K562 (cell line): ENCODE measurements around the gene LIPF. TPM values are rescaled to one million over a fixed set of nuclear protein-coding genes. Genes with fewer than 3 reads are reported as not detected.

ENCODE experiments used
- ATAC-seq: fragments of 200-7000 bp; cut with Tn5 transposase; 3 replicates; pipeline ENCODE4 v1.9.1; 2020; ENCODE audit warnings: moderate library complexity
- BruUV-seq: library from RNA; stranded (reverse); fragments of 400-500 nt; replicated peaks from 2 replicates; lab custom pipeline; 2021; lab: Mats Ljungman, UMichigan
- CTCF ChIA-PET: fragments of 300-600 bp; formaldehyde crosslinking; extraction: SDS; loops from one replicate; lab custom pipeline; 2021; ENCODE audit warnings: low intra/inter-chr PET ratio; lab: Yijun Ruan, JAX
- POLR2A ChIA-PET: fragments of 300-600, 350-650 bp; sonication (Branson Sonifier 250); formaldehyde crosslinking; extraction: SDS; loops from one replicate; lab custom pipeline; 2021; ENCODE audit warnings: antibody characterized with exemption, inconsistent platforms; lab: Yijun Ruan, JAX
- DNase-seq, 4 experiments: peaks; one replicate each; pipeline versions ENCODE4 v3.0.0 to v3.0.0-alpha.2; 2011 to 2018; ENCODE audit warnings: low spot score in 3 of 4, mixed read lengths in 3 of 4; ENCODE audit errors: extremely low read depth in 1 of 4
- FAIRE-seq: peaks from 2 replicates; lab custom pipeline; 2011; peaks lifted over from hg19 to GRCh38; lab: Jason Lieb, UNC
- H2AFZ ChIP-seq: 2 replicates; pipeline ENCODE4 v1.6.0; 2011; ENCODE audit warnings: low read depth, low read length, control low read depth, inconsistent platforms
- H3K27ac ChIP-seq: fragments of 200-600 bp; 3 replicates; pipeline ENCODE4 v1.8.0; 2011; ENCODE audit warnings: low read depth, mild to moderate bottlenecking, control low read depth, inconsistent platforms, low read length, moderate library complexity, mixed read lengths; ENCODE audit errors: extremely low read depth
- H3K27me3 ChIP-seq, 2 experiments: fragments of 300-600 bp in 1 of 2; 2 replicates in 1 of 2; 3 replicates in 1 of 2; pipeline versions ENCODE4 v1.6.0 to v1.8.0; 2011; ENCODE audit warnings: inconsistent platforms in 2 of 2, low read length in 2 of 2, mild to moderate bottlenecking in 1 of 2, mixed read lengths in 1 of 2, moderate library complexity in 1 of 2; ENCODE audit not compliant: control insufficient read depth in 2 of 2, insufficient read depth in 2 of 2
- H3K36me3 ChIP-seq: fragments of 300-600 bp; 3 replicates; pipeline ENCODE4 v1.8.0; 2011; ENCODE audit warnings: mild to moderate bottlenecking, low read length, inconsistent platforms; ENCODE audit not compliant: control insufficient read depth, insufficient read depth
- H3K4me1 ChIP-seq, 2 experiments: fragments of 200-600 bp in 1 of 2; replicated peaks in 1 of 2; 2 replicates in 1 of 2; 3 replicates in 1 of 2; pipeline versions ENCODE4 v1.5.1 to v1.8.0; 2011; ENCODE audit warnings: inconsistent platforms in 2 of 2, low read length in 2 of 2, mild to moderate bottlenecking in 1 of 2, mixed read lengths in 1 of 2, moderate library complexity in 1 of 2; ENCODE audit not compliant: control insufficient read depth in 2 of 2, insufficient read depth in 2 of 2
- H3K4me2 ChIP-seq: 2 replicates; pipeline ENCODE4 v1.6.1; 2011; ENCODE audit warnings: low read length, control low read depth, inconsistent platforms, mixed read lengths; ENCODE audit not compliant: insufficient read depth
- H3K4me3 ChIP-seq: fragments of 200-600 bp; sonication (generic), shearing (Covaris generic); 2 replicates; pipeline ENCODE4 v1.5.1; 2016; ENCODE audit warnings: control low read depth, inconsistent platforms
- H3K79me2 ChIP-seq: fragments of 200-600 bp; 3 replicates; pipeline ENCODE4 v1.8.0; 2011; ENCODE audit warnings: low read length, inconsistent platforms; ENCODE audit not compliant: control insufficient read depth, insufficient read depth
- H3K9ac ChIP-seq, 2 experiments: 2 replicates each; pipeline versions ENCODE4 v1.6.0 to v1.6.1; 2011; ENCODE audit warnings: low read depth in 2 of 2, low read length in 2 of 2, control low read depth in 1 of 2, inconsistent platforms in 1 of 2, mild to moderate bottlenecking in 1 of 2, mixed read lengths in 1 of 2; ENCODE audit not compliant: insufficient read depth in 1 of 2
- H3K9me1 ChIP-seq: one replicate; pipeline ENCODE4 v1.6.0; 2011; ENCODE audit warnings: inconsistent platforms, mild to moderate bottlenecking, low read length, moderate library complexity; ENCODE audit not compliant: control insufficient read depth, insufficient read depth
- H3K9me3 ChIP-seq: replicated peaks from 2 replicates; pipeline ENCODE4 v1.5.1; 2011; ENCODE audit warnings: low read depth, low read length, inconsistent platforms; ENCODE audit not compliant: control insufficient read depth, insufficient read depth
- H4K20me1 ChIP-seq: replicated peaks from 2 replicates; pipeline ENCODE4 v1.6.1; 2011; ENCODE audit warnings: low read length, inconsistent platforms, mixed read lengths; ENCODE audit not compliant: control insufficient read depth, insufficient read depth
- MAFF ChIP-seq: IDR thresholded peaks from 2 replicates; pipeline ENCODE4 v1.6.1; 2012; ENCODE audit warnings: low read length, improper control_type of control experiment
- SMARCC2 ChIP-seq: fragments of 450-650 bp; IDR thresholded peaks from 2 replicates; pipeline ENCODE4 v1.6.1; 2017; ENCODE audit warnings: antibody characterized with exemption, moderate library complexity, mild to moderate bottlenecking, low read depth
- TAF9B ChIP-seq: fragments of 450-650 bp; IDR thresholded peaks from 2 replicates; pipeline ENCODE4 v1.6.1; 2018; ENCODE audit warnings: mild to moderate bottlenecking; ENCODE audit not compliant: partially characterized antibody
- WGBS: fragments of 100-300 bp; shearing (Covaris generic); methylation state at CpG from one replicate; pipeline ENCODE4 v1.1.6; 2016; ENCODE audit warnings: low coverage, mixed read lengths; ENCODE audit not compliant: insufficient coverage; ENCODE audit errors: missing lambda C conversion rate; 5-methylcytosine and 5-hydroxymethylcytosine counted together
- in situ Hi-C: fragments of 300-500 bp; cut with MboI; formaldehyde crosslinking; loops from 4 replicates; pipeline ENCODE4 v1.15.0; 2018; ENCODE audit warnings: inconsistent platforms, mixed read lengths
- intact Hi-C: fragments of 100-400 bp; cut with micrococcal nuclease; formaldehyde crosslinking; loops from 2 replicates; pipeline ENCODE4 v1.14.2; 2022
- polyA plus RNA-seq, 8 experiments: library from polyadenylated mRNA; depleted of rRNA in 4 of 8; stranded (reverse) in 5 of 8; unstranded in 3 of 8; fragments of >200 nt; fragmentation: Nextera tagmentation in 2 of 8; fragmentation: Illumina TruSeq in 1 of 8; extraction: Ambion mirVana in 2 of 8; extraction: Trizol in 1 of 8; gene quantifications; 2 replicates each; pipeline versions ENCODE4 v1.2.1 to v1.2.3, GENCODE V29; 2011 to 2014; ENCODE audit warnings: inconsistent platforms in 1 of 8, missing spikeins in 1 of 8
- total RNA-seq, 7 experiments: library from RNA; depleted of rRNA in 6 of 7; stranded (reverse); fragments of >200 nt in 6 of 7; fragmentation: Illumina TruSeq in 2 of 7; extraction: Trizol in 2 of 7; gene quantifications; 2 replicates each; pipeline versions ENCODE4 v1.2.1 to v1.2.3, GENCODE V29; 2011 to 2021; ENCODE audit warnings: low replicate concordance in 1 of 7
- TF ChIP-seq, protein P1 (sequence below): IDR thresholded peaks from 2 replicates; pipeline ENCODE4 v1.6.1; 2016; ENCODE audit warnings: missing genetic modification characterization, missing compliant biosample characterization
- TF ChIP-seq, protein P2 (sequence below): fragments of 200-800 bp; sonication (Bioruptor generic); IDR thresholded peaks from 2 replicates; pipeline ENCODE4 v1.6.1; 2017; ENCODE audit warnings: missing genetic modification characterization, missing compliant biosample characterization

LIPF gene
- total and polyA plus RNA-seq, 9 of the 15 experiments (the other 6 are each of a cell fraction or from before 2014, with no cell fraction given), result not detected

DNA sequence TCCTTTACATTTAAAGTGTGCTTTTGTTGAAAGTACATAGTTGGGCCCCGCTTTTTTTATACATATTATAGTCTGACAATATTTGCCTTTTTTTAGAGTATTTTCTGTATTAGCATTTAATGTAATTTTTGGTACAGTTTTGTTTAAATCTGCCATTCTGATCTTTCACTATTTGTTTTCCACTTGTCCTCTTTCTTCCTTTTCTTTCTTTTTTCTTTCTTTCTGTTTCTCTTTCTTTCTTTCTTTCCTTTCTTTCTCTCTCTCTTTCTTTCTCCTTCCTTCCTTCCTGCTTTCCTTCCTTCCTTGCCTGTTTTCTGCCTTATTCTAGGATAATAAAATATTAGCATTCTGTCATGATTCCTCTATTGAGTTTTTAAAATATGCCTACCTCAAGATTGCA is 51.3 kb downstream of the LIPF start:
- H3K27me3 ChIP-seq, result no peaks in the 10 kb centered on the region
- 0% methylated on average over 1 of the region's 1 CpG for WGBS
- in situ Hi-C loops, result no loop called here
- no peak overlapping the region for H3K4me2 ChIP-seq
- H3K4me1 ChIP-seq, result no peaks in the 10 kb centered on the region
- FAIRE-seq (no peak), DNase-seq (no peak), ATAC-seq (no peak)
- no peaks in the 10 kb centered on the region for H3K79me2 ChIP-seq
- no TSS peak for BruUV-seq
- no peaks in the 10 kb centered on the region for H3K9me1 ChIP-seq
- intact Hi-C loops, result no loop called here
- no peak overlapping the region for H3K4me3 ChIP-seq
- TF ChIP-seq, protein P1, sequence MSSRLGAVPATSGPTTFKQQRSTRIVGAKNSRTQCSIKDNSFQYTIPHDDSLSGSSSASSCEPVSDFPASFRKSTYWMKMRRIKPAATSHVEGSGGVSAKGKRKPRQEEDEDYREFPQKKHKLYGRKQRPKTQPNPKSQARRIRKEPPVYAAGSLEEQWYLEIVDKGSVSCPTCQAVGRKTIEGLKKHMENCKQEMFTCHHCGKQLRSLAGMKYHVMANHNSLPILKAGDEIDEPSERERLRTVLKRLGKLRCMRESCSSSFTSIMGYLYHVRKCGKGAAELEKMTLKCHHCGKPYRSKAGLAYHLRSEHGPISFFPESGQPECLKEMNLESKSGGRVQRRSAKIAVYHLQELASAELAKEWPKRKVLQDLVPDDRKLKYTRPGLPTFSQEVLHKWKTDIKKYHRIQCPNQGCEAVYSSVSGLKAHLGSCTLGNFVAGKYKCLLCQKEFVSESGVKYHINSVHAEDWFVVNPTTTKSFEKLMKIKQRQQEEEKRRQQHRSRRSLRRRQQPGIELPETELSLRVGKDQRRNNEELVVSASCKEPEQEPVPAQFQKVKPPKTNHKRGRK (tag), result peak; percentile 49; the same call in 1 of the 2 replicates
- TF ChIP-seq, protein P2, sequence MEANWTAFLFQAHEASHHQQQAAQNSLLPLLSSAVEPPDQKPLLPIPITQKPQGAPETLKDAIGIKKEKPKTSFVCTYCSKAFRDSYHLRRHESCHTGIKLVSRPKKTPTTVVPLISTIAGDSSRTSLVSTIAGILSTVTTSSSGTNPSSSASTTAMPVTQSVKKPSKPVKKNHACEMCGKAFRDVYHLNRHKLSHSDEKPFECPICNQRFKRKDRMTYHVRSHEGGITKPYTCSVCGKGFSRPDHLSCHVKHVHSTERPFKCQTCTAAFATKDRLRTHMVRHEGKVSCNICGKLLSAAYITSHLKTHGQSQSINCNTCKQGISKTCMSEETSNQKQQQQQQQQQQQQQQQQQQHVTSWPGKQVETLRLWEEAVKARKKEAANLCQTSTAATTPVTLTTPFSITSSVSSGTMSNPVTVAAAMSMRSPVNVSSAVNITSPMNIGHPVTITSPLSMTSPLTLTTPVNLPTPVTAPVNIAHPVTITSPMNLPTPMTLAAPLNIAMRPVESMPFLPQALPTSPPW, result no peak
- TF ChIP-seq MAFF (no peak), TAF9B (no peak), SMARCC2 (no peak)
- no peaks in the 10 kb centered on the region for H4K20me1 ChIP-seq
- no peak overlapping the region for H3K9ac ChIP-seq
- H2AFZ ChIP-seq, result no peak overlapping the region
- ChIA-PET POLR2A (no interaction called here), CTCF (interaction anchor here (0.6 kb wide), 1 partner anchor 1777 kb away, joined by 4 read pairs; no protein-coding TSS in a partner anchor)
- H3K9me3 ChIP-seq, result no peaks in the 10 kb centered on the region
- H3K27ac ChIP-seq, result no peak overlapping the region
- H3K36me3 ChIP-seq, result no peaks in the 10 kb centered on the region
